K562 (cell line): ENCODE results near the gene IPO11.
A peak's percentile ranks its signal among the peaks of the same experiment; 100 is the strongest.

Experiments used
- ARHGAP35 ChIP-seq: fragments of 450-650 bp; IDR thresholded peaks from 2 replicates; pipeline ENCODE4 v1.6.1; 2018; ENCODE audit not compliant: partially characterized antibody
- ATF7 ChIP-seq: fragments of 450-650 bp; IDR thresholded peaks from 2 replicates; pipeline ENCODE4 v1.7.1; 2014; ENCODE audit warnings: mild to moderate bottlenecking, moderate library complexity
- CREB1 ChIP-seq, 2 experiments: sonication (generic) in 1 of 2; formaldehyde crosslinking in 1 of 2; IDR thresholded peaks; 2 replicates each; pipeline versions ENCODE4 v1.6.1 to v1.8.0; 2012 to 2022; ENCODE audit warnings: inconsistent platforms in 1 of 2, mild to moderate bottlenecking in 1 of 2, missing genetic modification reagents in 1 of 2, moderate library complexity in 1 of 2
- CTCF ChIP-seq, 3 experiments: IDR thresholded peaks in 2 of 3; conservative IDR thresholded peaks in 1 of 3; 2 replicates each; pipeline ENCODE4 v1.5.1; 2011 to 2012; ENCODE audit warnings: low read length in 3 of 3, mild to moderate bottlenecking in 3 of 3, control low read depth in 2 of 3, improper control_type of control experiment in 1 of 3, inconsistent platforms in 1 of 3, low read depth in 1 of 3, mixed read lengths in 1 of 3, moderate library complexity in 1 of 3; ENCODE audit not compliant: insufficient read depth in 2 of 3
- ELF1 ChIP-seq: fragments of 200-800 bp; sonication (Bioruptor generic); IDR thresholded peaks from 2 replicates; pipeline ENCODE4 v1.6.1; 2016; ENCODE audit warnings: missing genetic modification characterization, missing compliant biosample characterization
- FOXA3 ChIP-seq, 2 experiments: fragments of 450-650 bp in 1 of 2; sonication (generic) in 1 of 2; formaldehyde crosslinking; IDR thresholded peaks in 1 of 2; conservative IDR thresholded peaks in 1 of 2; 2 replicates each; pipeline versions ENCODE4 v1.4.0 to v1.8.0; 2020 to 2022; ENCODE audit warnings: mild to moderate bottlenecking in 2 of 2, missing genetic modification reagents in 1 of 2
- MXD1 ChIP-seq: fragments of 250-450 bp; sonication (Bioruptor Pico); IDR thresholded peaks from 2 replicates; pipeline ENCODE4 v1.8.0; 2021; ENCODE audit warnings: borderline replicate concordance, mild to moderate bottlenecking, moderate library complexity; ENCODE audit not compliant: poor library complexity, severe bottlenecking
- ZNF740 ChIP-seq, 3 experiments: fragments of 200-800 bp in 1 of 3; sonication (Bioruptor generic) in 1 of 3; sonication (generic) in 1 of 3; formaldehyde crosslinking in 1 of 3; IDR thresholded peaks; 2 replicates each; pipeline versions ENCODE4 v1.6.1 to v1.8.0; 2016 to 2022; ENCODE audit warnings: mild to moderate bottlenecking in 2 of 3, missing compliant biosample characterization in 2 of 3, missing genetic modification characterization in 2 of 3, missing genetic modification reagents in 1 of 3
- TF ChIP-seq, protein P1 (sequence below): sonication (generic); formaldehyde crosslinking; IDR thresholded peaks from 2 replicates; pipeline ENCODE4 v1.8.1; 2022; ENCODE audit warnings: missing genetic modification reagents

DNA sequence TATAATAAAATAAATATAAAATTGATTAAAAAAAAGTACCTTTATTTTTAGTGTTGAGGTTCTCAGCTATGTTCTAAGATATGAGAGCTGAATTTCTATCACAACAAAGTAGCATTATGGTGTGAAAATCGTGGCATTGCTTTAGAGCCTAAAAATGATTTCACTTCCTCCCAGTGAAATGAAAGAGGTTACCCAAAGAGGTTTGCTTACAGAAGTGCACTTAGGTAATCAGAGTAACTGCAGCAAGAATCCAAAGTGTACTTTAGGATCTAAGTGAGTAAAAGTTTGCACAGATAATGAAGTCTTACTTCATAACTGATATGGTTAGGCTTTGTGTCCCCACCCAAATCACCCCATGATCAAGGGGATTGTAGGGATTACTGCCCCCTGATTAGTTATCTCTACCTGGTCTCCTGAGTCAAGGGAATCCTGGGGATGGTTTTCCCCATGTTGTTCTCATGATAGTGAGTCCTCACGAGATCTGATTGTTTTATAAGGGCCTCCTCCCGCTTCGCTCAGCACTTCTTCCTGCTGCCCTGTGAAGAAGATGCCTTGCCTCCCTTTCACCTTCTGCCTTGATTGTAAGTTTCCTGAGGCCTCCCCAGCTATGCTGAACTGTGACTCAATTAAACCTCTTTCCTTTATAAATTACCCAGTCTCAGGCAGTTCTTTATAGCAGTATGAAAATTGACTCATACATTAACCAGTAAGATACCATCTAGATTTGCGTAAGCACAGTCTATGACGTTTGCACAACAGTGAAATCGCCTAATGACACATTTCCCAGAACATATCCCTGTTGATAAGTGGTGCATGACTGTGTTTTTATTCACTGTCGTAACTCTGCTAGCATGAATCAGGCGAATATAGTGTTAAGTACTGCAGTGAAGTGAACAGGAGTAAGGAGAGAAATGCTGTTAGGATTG, 125.7 kb downstream of the IPO11 start:
- TF ChIP-seq CREB1 (IDR thresholded peaks at IDR 0.05) (peak; percentile 95), CREB1 (CRISPR knock-in tag; IDR thresholded peaks at IDR 0.05) (peak; percentile 92), ZNF740 (CRISPR knock-in tag; IDR thresholded peaks at IDR 0.05) (no peak), ZNF740 (tag; IDR thresholded peaks at IDR 0.05) (no peak), ARHGAP35 (no peak), ATF7 (peak; percentile 82), FOXA3 (CRISPR knock-in tag; conservative IDR thresholded peaks at IDR 0.05 in 1 of 2, IDR thresholded peaks at IDR 0.05 in 1 of 2) (no peak), MXD1 (CRISPR knock-in tag) (no peak), CTCF (IDR thresholded peaks at IDR 0.05 in 2 of 3, conservative IDR thresholded peaks at IDR 0.05 in 1 of 3; ENCODE audit: insufficient read depth in 2 of 3, low read depth in 1 of 3, low read length in 3 of 3) (no peak), ELF1 (tag) (no peak)
- TF ChIP-seq, protein P1, sequence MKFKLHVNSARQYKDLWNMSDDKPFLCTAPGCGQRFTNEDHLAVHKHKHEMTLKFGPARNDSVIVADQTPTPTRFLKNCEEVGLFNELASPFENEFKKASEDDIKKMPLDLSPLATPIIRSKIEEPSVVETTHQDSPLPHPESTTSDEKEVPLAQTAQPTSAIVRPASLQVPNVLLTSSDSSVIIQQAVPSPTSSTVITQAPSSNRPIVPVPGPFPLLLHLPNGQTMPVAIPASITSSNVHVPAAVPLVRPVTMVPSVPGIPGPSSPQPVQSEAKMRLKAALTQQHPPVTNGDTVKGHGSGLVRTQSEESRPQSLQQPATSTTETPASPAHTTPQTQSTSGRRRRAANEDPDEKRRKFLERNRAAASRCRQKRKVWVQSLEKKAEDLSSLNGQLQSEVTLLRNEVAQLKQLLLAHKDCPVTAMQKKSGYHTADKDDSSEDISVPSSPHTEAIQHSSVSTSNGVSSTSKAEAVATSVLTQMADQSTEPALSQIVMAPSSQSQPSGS, result no peak
